Prostate gland (tissue), 2 donors: Measurements from ENCODE around the gene IL17RB. TPM values are rescaled to one million over a fixed set of nuclear protein-coding genes. Genes with fewer than 3 reads are reported as not detected.

ENCODE experiments used
- DNase-seq: peaks from one replicate; pipeline ENCODE4 v3.0.0-alpha.2; 2019; ENCODE audit warnings: low spot score
- H3K27ac ChIP-seq, 2 donors: fragments of 200-600 bp; sonication (generic); 2 replicates each; pipeline ENCODE4 v1.5.1; 2017 to 2019
- H3K27me3 ChIP-seq: fragments of 200-600 bp; sonication (generic); replicated peaks from 2 replicates; pipeline ENCODE4 v1.5.1; 2019; ENCODE audit not compliant: insufficient read depth
- H3K36me3 ChIP-seq, 2 donors: fragments of 200-600 bp; sonication (generic); 1 replicate in 1 of 2; 2 replicates in 1 of 2; pipeline versions ENCODE4 v1.5.1 to v1.8.1; 2017 to 2019
- H3K4me1 ChIP-seq: fragments of 200-600 bp; sonication (generic); replicated peaks from 2 replicates; pipeline ENCODE4 v1.5.1; 2019
- H3K4me3 ChIP-seq, 2 donors: fragments of 200-600 bp; sonication (generic); 2 replicates each; pipeline ENCODE4 v1.5.1; 2017 to 2019
- H3K9me3 ChIP-seq: fragments of 200-600 bp; sonication (generic); 2 replicates; pipeline ENCODE4 v1.5.1; 2017
- POLR2A ChIP-seq: fragments of 450-650 bp; IDR thresholded peaks from one replicate; pipeline ENCODE4 v1.6.1; 2016; ENCODE audit warnings: antibody characterized with exemption, mild to moderate bottlenecking
- POLR2AphosphoS5 ChIP-seq: sonication (generic); formaldehyde crosslinking; IDR thresholded peaks from one replicate; pipeline ENCODE4 v1.6.1; 2017; ENCODE audit warnings: antibody characterized with exemption
- WGBS: methylation state at CpG from one replicate; pipeline ENCODE4 v1.1.5; 2018; 5-methylcytosine and 5-hydroxymethylcytosine counted together
- intact Hi-C: fragments of 100-400 bp; cut with DNase I; formaldehyde crosslinking; loops from one replicate; pipeline ENCODE4 v1.14.2; 2022
- total RNA-seq, 2 donors: library from RNA; depleted of rRNA; stranded (reverse); fragments of >200 nt; gene quantifications; one replicate each; pipeline ENCODE4 v1.1.0, GENCODE V29; 2016
- TF ChIP-seq, protein P1 (sequence below), 4 experiments: fragments of 200-600 bp in 2 of 4; fragments of 450-650 bp in 2 of 4; sonication (generic) in 2 of 4; IDR thresholded peaks; 1 replicate in 3 of 4; 2 replicates in 1 of 4; pipeline ENCODE4 v1.5.1; 2016 to 2019; ENCODE audit warnings: antibody characterized with exemption in 4 of 4, mild to moderate bottlenecking in 2 of 4, moderate library complexity in 2 of 4

Gene IL17RB
- total RNA-seq, 2 donors from 2014 or later = 6.0 to 14.3 TPM

- Histone ChIP-seq H3K27ac (no peak overlapping the region), H3K27me3 (no peaks in the 10 kb centered on the region), H3K4me3 (no peak overlapping the region), H3K4me1 (no peaks in the 10 kb centered on the region), H3K9me3 (no peaks in the 10 kb centered on the region), H3K36me3 (no peaks in the 10 kb centered on the region)
- TF ChIP-seq POLR2A = no peak
- intact Hi-C loops = no loop called here
- WGBS = 88% methylated on average over 6 of the region's 6 CpGs
- no peak for DNase-seq
These were observed 15.4 kb upstream of the IL17RB start for GRCh38 chr3:53830944-53831343.

GRCh38 chr3:53833053-53833645 is 13.2 kb upstream of the IL17RB start:
- Histone ChIP-seq H3K4me1 (no peaks in the 10 kb centered on the region), H3K36me3 (no peaks in the 10 kb centered on the region), H3K4me3 (no peak overlapping the region), H3K27me3 (no peaks in the 10 kb centered on the region), H3K9me3 (no peaks in the 10 kb centered on the region), H3K27ac (no peak overlapping the region)
- TF ChIP-seq POLR2AphosphoS5 (no peak), POLR2A (no peak)
- TF ChIP-seq, protein P1, sequence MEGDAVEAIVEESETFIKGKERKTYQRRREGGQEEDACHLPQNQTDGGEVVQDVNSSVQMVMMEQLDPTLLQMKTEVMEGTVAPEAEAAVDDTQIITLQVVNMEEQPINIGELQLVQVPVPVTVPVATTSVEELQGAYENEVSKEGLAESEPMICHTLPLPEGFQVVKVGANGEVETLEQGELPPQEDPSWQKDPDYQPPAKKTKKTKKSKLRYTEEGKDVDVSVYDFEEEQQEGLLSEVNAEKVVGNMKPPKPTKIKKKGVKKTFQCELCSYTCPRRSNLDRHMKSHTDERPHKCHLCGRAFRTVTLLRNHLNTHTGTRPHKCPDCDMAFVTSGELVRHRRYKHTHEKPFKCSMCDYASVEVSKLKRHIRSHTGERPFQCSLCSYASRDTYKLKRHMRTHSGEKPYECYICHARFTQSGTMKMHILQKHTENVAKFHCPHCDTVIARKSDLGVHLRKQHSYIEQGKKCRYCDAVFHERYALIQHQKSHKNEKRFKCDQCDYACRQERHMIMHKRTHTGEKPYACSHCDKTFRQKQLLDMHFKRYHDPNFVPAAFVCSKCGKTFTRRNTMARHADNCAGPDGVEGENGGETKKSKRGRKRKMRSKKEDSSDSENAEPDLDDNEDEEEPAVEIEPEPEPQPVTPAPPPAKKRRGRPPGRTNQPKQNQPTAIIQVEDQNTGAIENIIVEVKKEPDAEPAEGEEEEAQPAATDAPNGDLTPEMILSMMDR (IDR thresholded peaks at IDR 0.05) = no peak
- 92% methylated on average over 9 of the region's 9 CpGs for WGBS
- no peak for DNase-seq
- intact Hi-C loops = no loop called here

DNA sequence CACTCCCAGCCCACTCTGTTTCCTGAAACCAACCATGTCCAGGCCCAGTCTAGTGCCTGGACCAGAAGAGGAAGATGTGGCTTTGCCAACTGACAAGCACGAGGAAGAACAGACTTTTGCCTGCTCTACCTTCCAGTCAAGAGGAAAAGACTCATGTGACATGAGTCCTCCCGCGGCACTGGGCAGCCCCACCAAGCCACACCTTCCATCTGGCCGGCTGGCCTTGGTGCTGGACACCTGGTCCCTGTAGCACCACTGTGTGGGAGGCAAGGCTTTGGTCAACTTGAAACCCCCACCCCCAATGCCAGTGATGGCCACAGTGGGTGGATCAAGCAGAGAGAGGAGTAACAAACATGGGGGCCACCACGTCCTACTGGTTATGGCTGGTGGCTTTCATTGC is 12.7 kb upstream of the IL17RB start:
- 95% methylated on average over 5 of the region's 5 CpGs for WGBS
- TF ChIP-seq, protein P1 (IDR thresholded peaks at IDR 0.05) = no peak
- TF ChIP-seq POLR2A = no peak
- no peak for TF ChIP-seq POLR2AphosphoS5
- H3K9me3 ChIP-seq = no peaks in the 10 kb centered on the region
- intact Hi-C loops = no loop called here
- no peaks in the 10 kb centered on the region for H3K4me1 ChIP-seq
- no peaks in the 10 kb centered on the region for H3K27me3 ChIP-seq
- no peak overlapping the region for H3K4me3 ChIP-seq
- H3K36me3 ChIP-seq = no peaks in the 10 kb centered on the region
- no peak overlapping the region for H3K27ac ChIP-seq
- DNase-seq = no peak

DNA sequence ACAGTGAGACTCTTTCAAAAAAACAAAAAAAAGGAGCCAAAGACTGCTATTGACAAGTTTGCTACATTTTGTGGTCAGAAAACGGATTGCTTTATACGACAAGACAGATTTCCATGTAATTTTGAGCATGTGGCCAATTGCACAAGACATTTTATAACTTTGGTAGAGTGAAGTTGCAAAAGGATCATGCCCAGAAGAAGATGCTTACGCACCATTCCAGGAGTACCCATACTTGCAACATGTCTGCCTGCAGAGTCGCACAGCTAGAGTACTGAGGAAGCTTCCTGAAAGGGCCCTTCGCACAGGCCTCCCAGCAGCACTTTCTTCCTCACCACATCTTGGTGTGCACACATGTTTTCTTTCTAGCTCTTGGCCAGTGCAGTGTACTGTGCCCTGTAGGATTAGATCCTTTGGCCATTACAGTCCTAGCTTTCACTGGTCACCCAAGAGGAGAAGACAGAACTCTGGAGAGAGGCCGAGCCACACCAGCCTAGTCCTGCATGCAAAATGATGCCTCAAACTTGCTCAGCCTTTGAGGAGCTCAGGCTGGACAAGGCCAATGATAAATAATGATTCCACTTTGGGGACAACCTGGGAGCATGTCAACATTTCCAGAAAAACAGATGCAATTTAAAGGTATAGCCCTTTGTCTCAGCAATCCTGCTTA is 11.8 kb upstream of the IL17RB start:
- DNase-seq = no peak
- no peaks in the 10 kb centered on the region for H3K4me1 ChIP-seq
- H3K9me3 ChIP-seq = no peaks in the 10 kb centered on the region
- 98% methylated on average over 6 of the region's 6 CpGs for WGBS
- no peak overlapping the region for H3K4me3 ChIP-seq
- H3K27ac ChIP-seq = no peak overlapping the region
- intact Hi-C loops = no loop called here
- H3K27me3 ChIP-seq = no peaks in the 10 kb centered on the region
- TF ChIP-seq POLR2AphosphoS5 = no peak
- TF ChIP-seq, protein P1 (IDR thresholded peaks at IDR 0.05) = no peak
- TF ChIP-seq POLR2A = no peak
- H3K36me3 ChIP-seq = no peaks in the 10 kb centered on the region

DNA sequence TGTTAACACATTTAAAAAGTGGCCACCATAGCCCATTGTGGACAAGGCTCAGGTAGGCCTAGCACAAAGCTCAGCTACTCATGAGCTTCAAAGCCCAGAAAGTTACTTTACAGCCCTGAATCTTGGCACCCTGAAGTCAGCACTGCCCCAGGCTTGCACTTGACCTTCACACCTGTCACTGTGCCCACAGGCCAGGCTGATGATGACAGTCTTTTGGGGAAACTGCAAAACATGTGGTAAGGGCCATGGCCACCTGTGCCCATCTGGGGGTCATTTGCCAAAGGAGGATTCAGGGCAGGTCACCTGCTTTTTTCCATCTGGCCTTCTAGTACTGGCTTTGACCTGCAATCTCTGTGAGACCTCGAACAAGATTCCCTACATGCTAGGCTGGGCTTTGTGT is 11.1 kb upstream of the IL17RB start:
- H3K36me3 ChIP-seq = no peaks in the 10 kb centered on the region
- H3K9me3 ChIP-seq = no peaks in the 10 kb centered on the region
- H3K27me3 ChIP-seq = no peaks in the 10 kb centered on the region
- DNase-seq = no peak
- 53% methylated on average over 1 of the region's 1 CpG for WGBS
- H3K4me1 ChIP-seq = no peaks in the 10 kb centered on the region
- H3K27ac ChIP-seq = no peak overlapping the region
- TF ChIP-seq, protein P1 (IDR thresholded peaks at IDR 0.05) = no peak
- no peak for TF ChIP-seq POLR2A
- TF ChIP-seq POLR2AphosphoS5 = no peak
- intact Hi-C loops = no loop called here
- no peak overlapping the region for H3K4me3 ChIP-seq
